Motor neuron (in vitro differentiated cells): ENCODE measurements around the gene CFI. TPM values are rescaled to one million over a fixed set of nuclear protein-coding genes. Genes with fewer than 3 reads are reported as not detected.
A peak's percentile ranks its signal among the peaks of the same experiment; 100 is the strongest.

Experiments used
- ATAC-seq, 8 experiments: fragments of 200-7000 bp; cut with Tn5 transposase; replicated peaks in 6 of 8; 2 replicates each; pipeline ENCODE4 v1.8.0; 2021; ENCODE audit warnings: mild to moderate bottlenecking in 8 of 8, moderate library complexity in 8 of 8
- H3K27ac ChIP-seq, 2 donors: fragments of 250-450 bp; sonication (Bioruptor Pico); 2 replicates each; pipeline ENCODE4 v1.9.0; 2021; ENCODE audit warnings: antibody characterized with exemption in 2 of 2, mild to moderate bottlenecking in 2 of 2, moderate library complexity in 1 of 2
- H3K4me1 ChIP-seq, 2 donors: fragments of 250-450 bp; sonication (Bioruptor Pico); replicated peaks in 1 of 2; 2 replicates each; pipeline ENCODE4 v1.6.1; 2021; ENCODE audit warnings: antibody characterized with exemption in 2 of 2, mild to moderate bottlenecking in 2 of 2, moderate library complexity in 1 of 2
- H3K4me3 ChIP-seq, 5 donors: fragments of 250-450 bp; sonication (Bioruptor Pico); 2 replicates each; pipeline ENCODE4 v1.9.0; 2021; ENCODE audit warnings: antibody characterized with exemption in 5 of 5, mild to moderate bottlenecking in 5 of 5, moderate library complexity in 4 of 5
- WGBS, 10 experiments: fragments of 450-650 bp; shearing (Covaris generic); methylation state at CpG; one replicate each; pipeline ENCODE4 v1.0.0; 2022; 5-methylcytosine and 5-hydroxymethylcytosine counted together
- in situ Hi-C, 9 experiments: fragments of 400-800 bp; cut with MboI; loops; one replicate each; pipeline ENCODE4 v1.15.0; 2021; ENCODE audit warnings: low sequenced_read_pairs in 9 of 9, low pct_unique_long_range_greater_than_20kb in 2 of 9; ENCODE audit not compliant: unreplicated experiment in 9 of 9
- total RNA-seq, 8 experiments: library from RNA; unstranded; fragments of 300-600 nt; gene quantifications; 2 replicates each; pipeline versions ENCODE4 v1.2.3 to v1.2.4, GENCODE V29; 2022

CFI gene
- total RNA-seq, 8 experiments from 2014 or later = 0.14 to 242 (median 7.5) TPM; not detected in 1

DNA sequence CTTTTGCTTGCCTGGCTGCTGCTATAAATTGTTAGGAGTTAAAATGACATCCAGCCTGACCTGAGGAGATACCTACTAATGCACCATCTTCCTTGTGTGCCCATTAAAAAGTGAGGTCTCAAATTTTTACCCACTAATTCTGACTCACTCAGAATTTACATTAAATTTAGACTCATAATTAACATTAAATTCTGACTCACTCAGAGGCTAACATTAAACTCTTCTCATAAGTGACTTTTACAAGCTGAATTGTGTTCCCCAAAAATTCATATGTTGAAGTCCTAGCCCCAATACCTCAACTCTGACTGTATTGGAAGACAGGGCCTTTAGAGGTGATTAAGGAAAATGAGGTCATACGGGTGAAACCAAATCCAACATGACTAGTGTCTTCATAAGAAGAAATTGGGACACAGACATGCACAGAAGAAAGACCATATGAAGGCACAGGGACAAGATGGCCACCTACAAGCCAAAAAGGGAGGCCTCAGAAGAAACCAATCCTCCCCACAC, 110.3 kb downstream of the CFI start:
- Histone ChIP-seq H3K4me3 (no peak overlapping the region), H3K4me1 (no peaks in the 10 kb centered on the region), H3K27ac (no peak overlapping the region)
- in situ Hi-C loops = no loop called here
- 67 to 100% methylated on average over 1 of the region's 1 CpG; no CpG with 5 or more reads in 8 of the 10 experiments for WGBS, 10 experiments
- peak in 1 of 8 experiments; percentile 52 for ATAC-seq

Other genes starting within 250 kb of the CFI start
- 10 to 100 TPM in 2 of 8 experiments, 1 to 10 TPM in 6; 2.8 to 12.1 (median 7.8) TPM for gene MCUB, start 241.8 kb downstream of the CFI start, total RNA-seq
- 10 to 100 TPM in 2 of 8 experiments, 1 to 10 TPM in 6; 6.1 to 15.4 (median 8.2) TPM for gene CASP6, start 98.6 kb downstream of the CFI start, total RNA-seq
- gene PLA2G12A, start 71.9 kb downstream of the CFI start, total RNA-seq = 10 to 100 TPM; 10.4 to 55.7 (median 18.9) TPM
- 10 to 100 TPM; 10.6 to 31.6 (median 15.7) TPM for gene GAR1, start 13.8 kb upstream of the CFI start, total RNA-seq
- under 1 TPM in 4 of 8 experiments, not detected in 4; 0.14 to 0.81 (median 0.40) TPM for gene RRH, start 26.0 kb upstream of the CFI start, total RNA-seq
- gene LRIT3, start 46.1 kb upstream of the CFI start, total RNA-seq = under 1 TPM; 0.11 to 0.36 (median 0.21) TPM
- gene EGF, start 110.9 kb upstream of the CFI start, total RNA-seq = 1 to 10 TPM; 2.0 to 9.3 (median 3.6) TPM